GM18858 (cell line): ENCODE measurements around the gene SLC47A2.
"Not testable (repeated sequence)": the region's sequence is repeated elsewhere in the genome, so short reads cannot be mapped to it uniquely, and the experiment has no call there.

Experiments
- ATAC-seq: cut with Tn5 transposase; IDR thresholded peaks from one replicate; pipeline ENCODE4 v1.9.1; 2021; ENCODE audit not compliant: unreplicated experiment

SLC47A2 gene, protein sequence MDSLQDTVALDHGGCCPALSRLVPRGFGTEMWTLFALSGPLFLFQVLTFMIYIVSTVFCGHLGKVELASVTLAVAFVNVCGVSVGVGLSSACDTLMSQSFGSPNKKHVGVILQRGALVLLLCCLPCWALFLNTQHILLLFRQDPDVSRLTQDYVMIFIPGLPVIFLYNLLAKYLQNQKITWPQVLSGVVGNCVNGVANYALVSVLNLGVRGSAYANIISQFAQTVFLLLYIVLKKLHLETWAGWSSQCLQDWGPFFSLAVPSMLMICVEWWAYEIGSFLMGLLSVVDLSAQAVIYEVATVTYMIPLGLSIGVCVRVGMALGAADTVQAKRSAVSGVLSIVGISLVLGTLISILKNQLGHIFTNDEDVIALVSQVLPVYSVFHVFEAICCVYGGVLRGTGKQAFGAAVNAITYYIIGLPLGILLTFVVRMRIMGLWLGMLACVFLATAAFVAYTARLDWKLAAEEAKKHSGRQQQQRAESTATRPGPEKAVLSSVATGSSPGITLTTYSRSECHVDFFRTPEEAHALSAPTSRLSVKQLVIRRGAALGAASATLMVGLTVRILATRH

DNA sequence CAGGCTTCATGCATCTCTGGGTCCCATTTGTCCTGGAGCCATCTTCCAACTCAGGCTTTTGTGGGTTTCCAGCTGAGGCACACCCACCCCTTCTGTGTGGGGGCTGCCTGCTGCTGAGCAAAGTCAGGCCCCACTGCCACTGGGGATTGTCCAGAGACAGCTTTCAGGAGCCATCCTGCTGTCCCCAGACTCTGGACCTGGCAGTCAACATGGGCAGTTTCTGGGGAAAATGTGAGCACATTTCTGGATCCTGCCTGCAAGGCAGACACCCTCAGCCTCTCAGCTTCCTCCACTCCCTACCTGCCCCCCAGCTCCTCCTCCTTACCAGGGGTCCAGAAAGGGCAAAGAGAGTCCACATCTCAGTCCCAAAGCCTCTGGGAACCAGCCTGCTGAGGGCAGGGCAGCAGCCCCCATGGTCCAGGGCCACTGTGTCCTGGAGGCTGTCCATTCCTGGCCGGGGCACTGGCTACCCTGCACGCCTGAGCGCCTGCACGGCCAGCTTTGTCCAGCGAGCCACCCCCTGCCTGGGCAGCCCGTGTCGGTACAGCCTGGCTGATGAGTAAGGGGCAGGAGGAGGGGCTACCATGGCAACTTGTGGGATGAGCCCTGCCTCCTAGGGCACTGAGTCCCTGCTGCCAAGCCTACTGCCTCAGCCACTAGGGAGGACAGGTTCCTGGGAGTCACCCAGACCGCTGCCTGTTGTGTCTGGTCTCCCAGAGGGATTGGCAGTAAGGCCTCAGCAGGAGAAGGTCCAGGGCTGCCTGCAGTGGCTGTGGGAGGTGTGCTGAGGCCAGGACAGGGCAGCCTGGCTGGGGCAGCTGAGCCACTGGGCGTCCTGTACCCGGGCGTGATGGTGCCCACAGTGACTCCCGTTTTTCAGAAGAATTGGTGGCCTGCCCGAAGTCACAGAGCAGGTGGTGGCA is at the start of gene SLC47A2:
Gene SLC47A2 (minus strand): TSS at position 477 of the 923 bp plus-strand sequence. CDS start 29 bp downstream, at position 448.
- ATAC-seq: no peak

DNA sequence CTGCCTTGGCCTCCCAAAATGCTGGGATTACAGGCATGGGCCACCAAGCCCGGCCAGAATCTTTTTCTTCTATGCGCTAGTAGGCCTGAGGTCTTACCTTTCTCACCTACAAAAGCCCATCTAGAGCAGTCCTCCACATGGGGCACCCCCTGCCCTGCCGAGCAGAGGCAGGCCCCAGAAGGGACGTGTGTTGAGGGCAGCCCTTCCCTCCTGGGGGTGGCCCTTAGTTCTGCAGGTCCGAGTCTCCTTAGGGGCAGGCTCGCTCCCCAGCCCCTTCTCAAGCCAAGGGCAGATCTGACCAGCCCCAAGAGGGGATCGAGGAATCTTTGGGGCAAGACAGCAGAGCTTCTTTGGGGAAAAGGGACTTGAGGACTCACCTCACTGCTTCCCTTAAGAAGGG is 49.6 kb upstream of the SLC47A2 start:
- ATAC-seq: no peak

DNA sequence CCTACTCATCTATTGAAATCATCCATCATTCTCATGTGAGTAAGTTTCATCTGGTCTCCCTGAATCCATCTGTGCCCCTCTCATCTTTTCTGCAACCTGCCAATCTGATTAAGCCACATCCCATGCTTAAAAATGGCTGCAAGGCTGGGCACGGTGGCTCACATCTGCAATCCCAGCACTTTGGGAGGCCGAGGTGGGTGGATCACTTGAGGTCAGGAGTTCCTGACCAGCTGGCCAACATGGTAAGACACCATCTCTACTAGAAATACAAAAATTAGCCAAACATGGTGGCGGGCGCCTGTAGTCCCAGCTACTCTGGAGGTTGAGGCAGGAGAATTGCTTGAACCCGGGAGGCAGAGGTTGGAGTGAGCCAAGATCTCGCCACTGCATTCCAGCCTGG is 47.6 kb upstream of the SLC47A2 start:
- not testable (repeated sequence) for ATAC-seq

DNA sequence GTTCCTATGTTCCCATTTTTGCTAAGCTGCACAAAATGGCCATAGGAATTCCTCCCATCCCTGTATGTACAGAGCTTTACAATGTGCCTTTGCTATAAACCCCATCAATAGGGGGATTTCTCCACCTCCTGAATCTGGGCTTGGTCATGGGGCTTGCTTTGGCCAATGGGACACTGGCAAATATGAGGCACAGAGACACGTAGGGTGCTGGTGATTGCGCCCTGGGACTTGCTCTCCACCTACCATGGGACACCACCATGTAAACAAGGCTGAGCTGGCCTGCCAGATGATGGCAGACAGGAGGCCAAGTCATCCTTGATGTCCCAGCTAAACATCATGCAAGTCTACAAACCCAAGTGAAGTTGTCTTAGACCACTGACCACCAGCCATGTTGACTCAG is 47.0 kb upstream of the SLC47A2 start:
- ATAC-seq: no peak

DNA sequence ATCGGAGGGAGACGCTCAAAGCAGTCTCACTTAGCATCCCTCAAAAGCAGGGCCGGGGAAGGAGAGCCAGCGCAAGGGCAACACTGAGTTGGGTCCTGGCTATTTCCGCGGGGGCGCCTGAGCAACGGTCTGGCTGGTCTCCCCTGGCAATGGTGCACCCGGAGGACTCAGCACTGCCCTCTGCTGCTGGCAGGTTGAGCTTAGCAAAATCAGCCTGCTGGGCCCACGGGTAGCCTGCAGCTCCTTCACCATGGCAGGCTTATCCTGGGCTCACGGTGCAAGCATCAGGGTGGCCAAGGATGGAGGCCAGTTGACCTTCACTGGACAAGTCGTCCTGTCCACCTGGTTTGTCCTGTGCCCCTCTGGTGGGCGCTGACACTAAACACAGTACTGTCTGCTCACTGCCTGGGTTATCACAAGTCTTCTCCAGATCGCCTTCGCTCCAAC is 46.2 kb upstream of the SLC47A2 start:
- no peak for ATAC-seq

DNA sequence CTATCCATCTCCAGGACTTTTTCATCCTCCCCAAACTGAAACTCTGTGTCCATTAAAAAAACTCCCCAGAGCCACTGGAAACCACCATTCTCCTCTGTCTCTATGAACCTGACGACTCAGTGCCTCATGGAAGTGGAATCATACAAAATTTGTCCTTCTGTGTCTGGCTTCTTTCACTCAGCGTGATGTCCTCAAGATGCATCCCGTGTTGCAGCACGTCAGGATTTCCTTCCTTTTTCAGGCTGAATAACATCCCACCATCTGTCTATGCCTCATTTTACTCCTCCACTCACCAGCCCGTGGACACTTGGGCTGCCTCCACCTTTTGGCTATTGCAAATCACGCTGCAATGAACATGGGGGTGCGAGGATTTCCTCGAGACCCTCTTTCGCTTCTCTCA is 44.4 kb upstream of the SLC47A2 start:
- no peak for ATAC-seq

DNA sequence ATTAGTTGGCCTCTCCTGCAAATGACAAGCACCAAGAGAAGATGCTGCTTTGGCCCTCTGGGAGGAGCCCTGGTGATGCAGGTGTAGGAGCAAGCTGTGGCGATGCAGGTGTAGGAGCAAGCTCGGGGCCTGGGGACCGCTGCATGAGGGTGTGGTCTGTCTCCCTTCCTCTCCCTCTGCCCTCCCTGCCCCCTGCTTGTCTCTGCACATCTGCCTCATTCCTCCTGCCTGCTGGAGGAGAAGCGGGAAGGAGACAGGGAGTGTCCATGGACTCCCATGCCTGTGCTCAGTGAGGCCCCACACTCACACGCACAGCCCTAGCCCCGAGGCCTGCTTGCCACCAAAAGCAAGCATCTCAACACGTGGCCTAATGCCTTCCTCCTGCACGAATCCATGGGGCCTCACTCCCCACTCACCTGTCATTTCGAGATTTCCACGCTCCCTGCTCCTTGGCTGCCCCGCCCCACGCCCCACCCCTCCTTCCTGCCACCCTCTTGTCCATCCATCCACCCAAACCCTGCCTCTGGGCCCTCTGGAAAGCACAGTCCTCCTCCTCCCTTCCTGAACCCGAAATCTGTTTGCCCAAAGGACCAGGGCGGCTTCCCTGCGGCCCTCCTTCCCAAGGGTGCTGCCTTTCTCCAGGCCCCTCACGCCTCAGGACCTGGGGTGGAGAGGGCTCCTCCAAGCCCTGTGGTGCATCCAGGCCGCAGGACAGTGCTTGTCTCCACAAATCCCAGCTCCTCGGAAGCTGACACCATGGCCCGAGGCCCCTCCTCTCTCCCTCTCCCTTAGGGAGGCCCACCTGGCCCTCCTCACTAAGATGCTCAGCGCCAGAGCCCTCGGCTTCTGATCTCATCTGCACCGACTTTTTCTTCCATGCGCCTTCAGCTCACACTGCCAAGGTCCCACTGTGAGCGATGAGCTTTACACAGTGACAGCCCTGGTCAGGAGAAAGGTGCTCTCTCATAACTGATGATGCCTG is 43.5 kb upstream of the SLC47A2 start:
- no peak for ATAC-seq

DNA sequence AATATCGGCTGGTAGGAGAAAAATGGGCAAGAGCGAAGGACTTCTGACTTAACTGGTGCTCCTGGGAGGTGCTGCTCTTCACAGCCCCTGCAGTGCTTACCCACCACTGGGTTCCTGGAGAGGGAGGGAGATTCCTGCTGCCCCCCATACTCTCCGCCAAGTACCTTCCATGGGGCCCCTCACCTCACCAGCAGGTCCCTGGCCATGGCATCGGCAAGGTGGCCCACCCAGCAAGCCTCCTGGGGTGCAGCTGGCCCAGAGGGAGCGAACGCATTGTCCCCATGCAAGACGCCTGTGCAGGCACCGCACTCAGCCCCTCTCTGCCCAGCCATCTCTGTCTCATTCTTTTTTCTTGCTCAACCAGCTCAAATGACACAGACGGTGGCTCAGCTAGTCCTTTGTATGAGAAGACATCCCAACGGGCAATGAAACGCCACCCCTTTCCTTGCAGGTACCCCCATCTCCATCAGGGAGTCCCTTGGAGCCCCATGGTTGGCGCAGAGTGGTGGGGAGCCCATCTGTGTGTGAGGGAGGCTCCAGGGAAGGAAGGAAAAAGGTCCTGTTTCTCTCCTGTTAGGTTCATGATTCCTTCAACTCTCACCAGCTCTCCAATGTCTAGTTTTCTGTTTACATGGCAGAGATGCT is 41.3 kb upstream of the SLC47A2 start:
- no peak for ATAC-seq

DNA sequence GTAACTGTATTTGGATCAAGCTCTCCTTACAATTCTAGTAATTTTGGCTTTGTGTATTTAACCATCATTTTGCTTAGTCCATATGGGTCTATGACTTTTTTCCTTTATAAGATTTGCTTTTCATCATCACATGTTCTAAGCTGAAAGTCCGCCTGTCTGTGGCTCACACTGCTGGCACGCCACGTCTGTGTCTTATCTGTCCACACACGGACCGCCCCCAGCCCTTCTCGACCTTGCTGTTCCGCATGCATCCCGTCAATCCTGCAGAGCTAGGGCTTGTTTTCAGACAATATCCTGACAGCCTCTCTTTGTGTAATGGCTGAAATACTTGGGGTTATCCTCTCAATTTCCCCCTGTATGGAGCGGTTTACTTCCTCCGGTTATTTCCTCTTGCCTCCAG is 40.2 kb upstream of the SLC47A2 start:
- ATAC-seq: no peak

DNA sequence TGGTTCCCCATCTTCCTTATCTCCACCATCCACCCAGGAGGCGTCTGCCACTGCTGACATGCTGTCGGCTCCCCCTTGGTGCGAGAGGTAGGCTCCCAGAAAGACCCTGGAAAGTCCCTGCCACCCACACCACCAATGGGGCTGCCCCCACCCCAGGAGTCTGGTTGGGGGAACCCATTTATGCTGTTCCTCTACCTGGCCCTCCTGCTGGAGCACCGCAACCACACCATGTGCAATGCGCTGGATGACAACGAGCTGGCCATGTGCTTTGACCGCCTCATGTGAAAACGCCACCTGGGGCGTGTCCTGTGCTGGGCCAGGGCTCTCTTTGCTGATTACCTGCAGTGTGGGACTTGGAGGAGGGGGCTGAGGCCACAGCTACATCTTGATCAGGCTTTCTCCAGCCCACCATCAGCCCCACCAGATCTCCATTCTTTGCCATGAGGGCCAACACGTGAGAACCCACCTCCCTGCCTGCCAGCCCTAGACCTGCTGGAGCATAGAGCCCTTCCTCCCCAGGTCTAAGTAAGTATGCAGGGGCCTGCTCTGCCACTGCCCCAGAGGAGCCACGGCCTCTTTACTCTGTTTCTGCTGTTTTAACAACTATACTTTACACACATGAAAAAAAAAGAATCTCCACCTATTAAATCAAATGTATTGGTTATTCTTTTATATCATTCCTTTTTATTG is 39.6 kb upstream of the SLC47A2 start:
- no peak for ATAC-seq

DNA sequence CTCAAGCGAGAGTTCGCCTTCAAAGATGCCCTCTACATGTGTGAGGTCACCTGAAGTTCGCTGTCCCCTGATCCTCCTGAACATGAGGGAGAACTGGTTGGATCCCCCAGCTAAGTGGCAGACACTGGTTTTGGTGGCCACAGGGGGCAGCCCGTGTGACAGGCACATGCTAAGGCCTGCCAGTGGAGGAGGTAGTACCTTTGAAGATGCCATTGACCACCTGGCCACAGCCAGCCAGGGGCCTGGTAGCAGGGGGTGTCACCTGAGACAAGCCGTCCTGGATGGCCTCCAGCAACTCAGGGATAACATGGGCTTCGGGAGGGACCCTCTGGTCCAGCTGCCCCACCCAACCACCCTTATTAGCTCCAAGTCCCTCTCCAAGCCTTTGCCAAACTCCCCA is 39.0 kb upstream of the SLC47A2 start:
- no peak for ATAC-seq

DNA sequence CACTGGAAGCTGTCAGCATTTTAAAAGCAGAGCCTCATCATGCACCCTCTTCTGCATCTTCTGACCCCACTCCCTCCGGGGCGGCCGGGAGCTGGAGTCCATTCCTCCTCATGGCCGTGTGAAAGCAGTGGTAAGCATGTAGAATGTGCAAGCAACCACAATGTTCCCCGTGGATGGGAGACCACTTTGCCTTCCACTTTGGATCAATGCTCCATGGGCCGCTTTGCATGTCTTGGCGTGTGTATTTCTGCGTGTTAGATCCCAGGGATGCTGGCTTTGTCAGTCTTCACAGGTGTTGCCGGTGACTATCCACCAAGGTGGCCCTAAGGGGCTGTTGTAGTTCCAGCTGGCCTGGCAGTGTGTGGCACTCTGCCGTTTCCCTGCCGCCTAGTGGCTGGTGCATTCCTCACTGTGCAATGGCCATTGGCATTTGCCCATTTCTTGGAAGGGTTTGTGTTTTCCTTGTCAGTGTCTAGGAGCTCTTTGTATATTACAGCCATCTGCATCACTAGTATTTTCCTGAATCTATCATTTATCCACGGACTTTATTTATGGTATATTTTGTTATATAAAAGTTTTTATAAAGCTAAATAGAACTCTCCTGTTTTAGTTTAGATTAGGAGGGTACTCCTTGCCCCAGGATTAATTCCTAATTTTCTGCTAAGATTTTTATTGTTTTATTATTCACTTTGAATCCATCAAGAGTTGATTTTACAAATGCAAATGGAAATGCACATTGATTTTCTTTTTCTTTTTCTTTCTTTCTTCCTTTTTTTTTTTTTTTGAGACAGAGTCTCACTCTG is 37.5 kb upstream of the SLC47A2 start:
- no peak for ATAC-seq

DNA sequence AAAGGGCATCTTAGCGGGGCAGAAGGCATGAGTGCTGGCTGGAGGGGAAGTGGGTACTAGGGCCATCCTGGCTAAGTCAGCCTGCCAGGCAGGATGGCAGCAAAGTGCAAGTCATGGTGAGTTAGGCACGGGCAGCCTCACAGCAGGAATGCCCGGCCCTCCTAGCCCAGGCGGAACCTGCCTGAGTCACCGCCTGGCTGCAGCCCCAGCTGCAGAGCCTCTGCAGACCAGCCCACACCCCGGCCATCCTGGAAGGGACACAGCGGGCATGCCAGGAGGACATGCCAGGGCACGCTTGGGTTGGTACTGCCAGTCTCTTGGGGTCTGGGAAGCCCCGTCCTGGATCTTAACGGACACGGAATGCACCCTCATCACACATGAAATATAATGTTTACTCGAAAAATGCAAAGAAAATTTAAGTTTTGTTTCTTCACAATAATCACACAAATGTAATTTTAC is 36.7 kb upstream of the SLC47A2 start:
- ATAC-seq: no peak

DNA sequence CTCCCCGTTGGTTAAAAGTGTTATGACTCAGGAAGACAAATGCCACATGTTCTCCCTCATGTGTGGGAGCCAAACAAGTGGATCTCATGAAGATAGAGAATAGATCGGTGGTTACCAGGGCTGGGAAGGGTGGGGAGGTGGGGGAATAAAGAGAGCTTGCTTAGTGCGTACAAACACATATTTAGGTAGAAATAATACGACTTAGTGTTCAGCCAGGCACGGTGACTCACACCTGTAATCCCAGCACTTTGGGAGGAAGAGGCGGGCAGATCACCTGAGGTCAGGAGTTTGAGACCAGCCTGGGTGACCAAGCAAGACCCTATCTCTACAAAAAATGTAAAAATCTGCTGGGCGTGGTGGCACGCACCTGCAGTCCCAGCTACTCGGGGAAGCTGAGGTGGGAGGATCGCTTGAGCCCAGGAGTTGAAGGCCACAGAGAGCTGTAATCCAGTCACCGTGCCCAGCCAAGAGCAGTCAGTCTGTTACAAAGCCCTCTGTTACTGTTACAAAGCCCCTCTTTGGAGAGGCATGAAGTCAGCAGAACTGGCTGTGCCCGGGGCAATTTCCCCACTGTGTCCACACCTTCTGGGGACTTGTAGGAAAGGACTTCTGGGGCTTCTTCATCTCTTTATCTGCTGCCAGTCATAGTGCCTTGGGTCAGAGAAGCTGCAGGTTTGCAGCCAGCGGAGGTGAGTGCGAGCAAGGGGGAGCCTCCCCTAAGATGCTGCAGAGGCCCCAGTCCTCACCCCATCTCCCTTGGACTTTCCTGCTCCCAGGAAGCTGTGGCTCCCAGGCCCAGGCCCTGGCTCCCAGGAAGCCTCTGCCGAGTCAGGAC is 36.0 kb upstream of the SLC47A2 start:
- no peak for ATAC-seq

DNA sequence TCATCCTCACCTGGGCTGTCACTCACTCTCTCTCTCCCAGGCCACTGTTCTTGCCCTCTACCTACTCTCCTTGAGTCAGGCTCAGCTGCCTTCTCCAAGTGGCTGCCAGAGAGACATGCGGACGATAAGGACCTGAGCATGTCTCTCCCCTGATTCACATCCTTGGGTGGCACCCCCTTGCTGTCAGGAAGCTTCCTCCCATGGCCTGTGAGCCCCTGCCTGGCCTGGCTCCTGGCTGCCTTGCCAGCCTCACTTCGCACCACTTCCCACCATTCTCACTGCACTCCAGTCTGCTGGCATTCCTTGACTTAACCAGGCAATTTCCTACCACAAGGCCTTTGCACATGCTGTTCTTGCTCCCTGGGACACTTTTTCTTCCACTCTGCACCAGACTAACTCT is 34.5 kb upstream of the SLC47A2 start:
- no peak for ATAC-seq

DNA sequence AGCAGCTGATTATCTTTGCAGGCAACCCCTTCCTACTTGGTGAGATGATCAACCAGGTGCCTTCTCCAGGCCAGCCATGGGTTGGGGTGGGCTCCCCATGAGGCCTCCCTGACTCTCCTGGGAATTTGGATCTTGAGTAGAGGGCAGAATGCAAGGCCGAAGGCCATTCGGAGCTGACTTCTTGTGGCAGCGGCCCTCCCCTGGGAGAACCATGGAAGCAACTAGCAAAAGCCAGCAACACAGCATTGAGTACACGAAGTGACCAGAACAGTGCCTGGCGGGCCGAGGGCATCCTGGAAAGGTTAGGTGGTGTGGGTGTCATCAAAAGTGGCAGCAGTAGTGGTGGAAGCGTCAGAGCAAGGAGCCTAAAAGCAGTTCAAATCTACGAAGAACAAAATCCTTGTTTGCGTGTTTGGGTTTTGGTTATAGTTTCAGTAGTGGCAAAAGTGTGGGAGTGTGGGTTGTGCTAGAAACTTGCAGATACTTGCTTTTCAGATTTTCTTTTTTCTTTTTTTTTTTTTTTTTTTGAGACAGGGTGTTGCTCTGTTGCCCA is 33.7 kb upstream of the SLC47A2 start:
- no peak for ATAC-seq

DNA sequence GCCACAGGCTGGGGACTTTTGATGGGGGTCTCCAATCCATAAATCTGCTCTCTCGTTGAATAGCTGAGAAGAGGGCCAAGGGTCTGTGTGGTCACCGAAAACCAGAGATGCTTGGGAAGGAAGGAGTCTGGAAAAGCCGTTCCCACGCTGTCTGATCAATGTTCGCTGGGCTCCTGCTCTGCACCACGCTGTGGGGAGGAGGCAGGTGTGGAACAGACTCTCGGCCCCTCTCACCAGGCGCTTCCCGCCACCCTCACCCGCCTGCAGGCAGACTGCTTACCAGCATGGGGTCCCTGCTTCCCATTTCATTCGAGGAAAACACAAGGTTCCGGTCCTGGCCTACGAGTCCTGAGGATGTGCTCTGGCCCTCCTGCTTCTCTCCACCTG is 32.4 kb upstream of the SLC47A2 start:
- no peak for ATAC-seq
